ENCODE results near the gene PCDHGB5.
A peak's percentile ranks its signal among the peaks of the same experiment; 100 is the strongest.

DNA sequence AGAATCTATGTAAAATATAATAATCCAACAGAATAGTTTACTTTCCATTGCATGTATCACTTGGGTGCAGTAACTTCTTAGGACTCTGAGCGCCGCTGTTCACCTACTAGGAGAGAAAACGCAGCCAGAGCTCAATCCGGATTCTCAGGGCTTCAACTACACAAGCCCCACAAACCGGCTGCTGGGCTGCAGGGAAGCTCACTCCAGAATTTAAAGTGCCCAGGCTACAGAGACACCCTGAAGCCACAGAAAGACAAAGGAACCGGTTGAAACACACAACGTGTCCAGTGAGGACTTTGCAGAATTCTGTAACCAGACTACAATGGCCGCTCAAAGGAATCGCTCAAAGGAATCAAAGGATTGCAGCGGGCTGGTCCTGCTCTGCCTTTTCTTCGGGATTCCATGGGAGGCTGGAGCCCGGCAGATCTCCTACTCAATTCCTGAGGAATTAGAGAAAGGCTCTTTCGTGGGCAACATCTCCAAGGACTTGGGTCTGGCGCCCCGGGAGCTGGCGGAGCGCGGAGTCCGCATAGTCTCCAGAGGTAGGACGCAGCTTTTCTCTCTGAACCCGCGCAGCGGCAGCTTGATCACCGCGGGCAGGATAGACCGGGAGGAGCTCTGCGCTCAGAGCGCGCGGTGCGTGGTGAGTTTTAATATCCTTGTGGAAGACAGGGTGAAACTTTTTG, 15.2 kb downstream of the PCDHGB5 start, which contains the start of gene PCDHGA10:
- TF ChIP-seq, protein P1, sequence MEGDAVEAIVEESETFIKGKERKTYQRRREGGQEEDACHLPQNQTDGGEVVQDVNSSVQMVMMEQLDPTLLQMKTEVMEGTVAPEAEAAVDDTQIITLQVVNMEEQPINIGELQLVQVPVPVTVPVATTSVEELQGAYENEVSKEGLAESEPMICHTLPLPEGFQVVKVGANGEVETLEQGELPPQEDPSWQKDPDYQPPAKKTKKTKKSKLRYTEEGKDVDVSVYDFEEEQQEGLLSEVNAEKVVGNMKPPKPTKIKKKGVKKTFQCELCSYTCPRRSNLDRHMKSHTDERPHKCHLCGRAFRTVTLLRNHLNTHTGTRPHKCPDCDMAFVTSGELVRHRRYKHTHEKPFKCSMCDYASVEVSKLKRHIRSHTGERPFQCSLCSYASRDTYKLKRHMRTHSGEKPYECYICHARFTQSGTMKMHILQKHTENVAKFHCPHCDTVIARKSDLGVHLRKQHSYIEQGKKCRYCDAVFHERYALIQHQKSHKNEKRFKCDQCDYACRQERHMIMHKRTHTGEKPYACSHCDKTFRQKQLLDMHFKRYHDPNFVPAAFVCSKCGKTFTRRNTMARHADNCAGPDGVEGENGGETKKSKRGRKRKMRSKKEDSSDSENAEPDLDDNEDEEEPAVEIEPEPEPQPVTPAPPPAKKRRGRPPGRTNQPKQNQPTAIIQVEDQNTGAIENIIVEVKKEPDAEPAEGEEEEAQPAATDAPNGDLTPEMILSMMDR (conservative IDR thresholded peaks at IDR 0.05) = peak; percentile 88
- no peak for TF ChIP-seq ZFX (IDR thresholded peaks at IDR 0.05)
